ENCODE results near the gene LMBRD2. TPM values are rescaled to one million over a fixed set of nuclear protein-coding genes. Genes with fewer than 3 reads are reported as not detected.
"Not testable (repeated sequence)": the region's sequence is repeated elsewhere in the genome, so short reads cannot be mapped to it uniquely, and the experiment has no call there.

The LMBRD2 gene
- total RNA-seq (2012; rRNA removed) = 10.0 and 16.0 TPM in 2 replicates

DNA sequence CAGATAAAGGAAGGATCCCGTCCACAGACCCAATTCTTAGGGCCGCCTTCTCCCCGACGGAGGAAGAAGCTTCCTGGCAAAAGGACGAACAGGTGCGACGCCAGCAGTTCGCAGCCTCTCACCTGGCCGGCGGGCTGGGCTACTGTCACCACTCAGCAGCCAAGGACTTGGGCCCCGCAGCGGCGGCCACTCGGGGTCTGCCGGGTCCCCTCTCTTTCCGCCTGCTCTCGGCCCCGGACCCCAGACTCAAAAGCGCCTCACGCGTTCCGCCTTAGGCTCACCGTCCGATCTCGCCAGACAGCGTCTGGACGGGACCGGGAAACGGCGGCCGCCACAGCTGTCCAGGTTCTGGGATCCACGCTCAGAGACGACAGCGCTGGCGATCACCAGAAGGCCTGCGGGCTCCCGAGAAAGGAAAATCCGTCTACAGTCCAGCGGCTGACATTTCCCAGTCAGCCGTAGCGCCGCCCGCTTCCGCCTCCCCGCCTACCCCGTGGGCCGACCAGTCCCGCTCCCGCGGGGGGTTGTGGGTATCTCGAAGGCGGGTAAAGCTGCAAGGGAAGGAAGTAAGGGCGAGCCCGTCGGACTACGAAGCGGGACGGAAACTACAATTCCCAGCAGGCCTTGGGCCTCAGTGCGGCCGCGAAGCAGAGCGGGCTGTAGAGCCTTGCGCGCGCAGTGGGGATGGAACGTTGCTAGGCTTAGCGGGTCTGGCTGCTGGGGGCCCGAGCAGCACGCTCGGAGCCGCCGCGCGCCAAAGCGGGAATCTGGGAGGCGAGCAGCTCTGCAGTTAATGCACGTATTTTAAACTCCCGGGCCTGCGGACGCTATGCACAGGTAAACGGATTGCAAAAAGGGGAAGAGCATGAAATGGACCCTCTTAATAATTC lies at the start of gene LMBRD2, which contains the start of gene SKP2:
Gene LMBRD2, minus strand, starts transcription at position 454 of the 890 bp plus-strand sequence. CDS start 8,538 bp downstream, outside the sequence.
Gene SKP2, plus strand, starts transcription at position 678 of the 890 bp plus-strand sequence. Its CDS starts 152 bp downstream, at position 830.
- peaks cover 12% of the 10 kb centered on the region for H3K36me3 ChIP-seq (ENCODE audit: insufficient read depth, low read length)
- peak within 1 kb of the TSS; percentile 90 for H3K4me3 ChIP-seq (ENCODE audit: low read length)
- peak within 1 kb of the TSS; percentile 90 for H3K9ac ChIP-seq (ENCODE audit: low read depth, low read length)
- no peaks in the 10 kb centered on the region for H3K27me3 ChIP-seq (ENCODE audit: control insufficient read depth, insufficient read depth, low read length)
- peak within 1 kb of the TSS; percentile 97 for H3K4me2 ChIP-seq (ENCODE audit: low read length)
- H3K4me1 ChIP-seq (ENCODE audit: control insufficient read depth, insufficient read depth, low read length) = peaks cover 34% of the 10 kb centered on the region
- no peaks in the 10 kb centered on the region for H3K9me3 ChIP-seq (replicated peaks; ENCODE audit: low read length)

DNA sequence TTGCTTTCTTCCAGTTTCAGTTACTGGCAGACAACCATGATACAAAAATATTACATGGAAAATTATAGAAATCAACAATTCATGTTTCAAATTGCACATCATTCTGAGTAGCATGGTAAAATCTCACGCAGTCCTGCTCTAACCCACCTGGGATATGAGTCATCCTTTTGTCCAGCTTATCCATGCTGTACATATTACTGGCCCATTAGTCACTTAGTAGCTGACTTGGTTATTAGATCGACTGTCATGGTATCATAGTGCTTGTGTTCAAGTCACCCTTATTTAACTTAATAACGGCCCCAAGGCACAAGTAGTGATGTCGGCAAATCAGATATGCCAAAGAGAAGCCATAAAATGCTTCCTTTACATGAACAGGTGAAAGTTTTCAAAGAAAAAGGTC lies 48.8 kb upstream of the LMBRD2 start:
- peaks cover 20% of the 10 kb centered on the region for H3K36me3 ChIP-seq (ENCODE audit: insufficient read depth, low read length)
- no peak overlapping the region for H3K4me3 ChIP-seq (ENCODE audit: low read length)
- H3K4me1 ChIP-seq (ENCODE audit: control insufficient read depth, insufficient read depth, low read length) = peaks cover 6% of the 10 kb centered on the region
- no peaks in the 10 kb centered on the region for H3K27me3 ChIP-seq (ENCODE audit: control insufficient read depth, insufficient read depth, low read length)
- no peaks in the 10 kb centered on the region for H3K9me3 ChIP-seq (replicated peaks; ENCODE audit: low read length)
- H3K4me2 ChIP-seq (ENCODE audit: low read length) = no peak overlapping the region
- H3K9ac ChIP-seq (ENCODE audit: low read depth, low read length) = no peak overlapping the region

DNA sequence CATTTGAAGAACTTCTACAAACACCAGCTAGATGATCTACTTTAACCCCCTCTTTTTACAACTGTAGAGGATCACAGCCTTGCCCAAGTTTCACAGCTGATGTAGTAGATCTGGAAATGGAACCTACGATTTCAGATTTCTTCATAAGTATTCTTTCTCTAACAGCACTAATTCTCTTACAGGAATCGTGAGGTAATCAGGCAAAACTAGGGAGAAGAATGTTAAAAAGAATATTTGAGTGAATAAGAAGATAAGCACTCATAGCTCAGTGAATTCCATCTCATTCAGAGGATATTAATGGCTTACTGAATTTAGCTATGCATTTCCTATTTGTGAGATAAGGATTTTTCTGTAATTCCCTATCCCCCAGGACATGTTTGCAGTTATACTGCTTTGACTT lies 47.9 kb upstream of the LMBRD2 start:
- Histone ChIP-seq H3K4me2 (ENCODE audit: low read length) (no peak overlapping the region), H3K27me3 (ENCODE audit: control insufficient read depth, insufficient read depth, low read length) (no peaks in the 10 kb centered on the region), H3K4me3 (ENCODE audit: low read length) (no peak overlapping the region), H3K9me3 (replicated peaks; ENCODE audit: low read length) (no peaks in the 10 kb centered on the region), H3K36me3 (ENCODE audit: insufficient read depth, low read length) (peaks cover 23% of the 10 kb centered on the region), H3K9ac (ENCODE audit: low read depth, low read length) (no peak overlapping the region), H3K4me1 (ENCODE audit: control insufficient read depth, insufficient read depth, low read length) (peaks cover 6% of the 10 kb centered on the region)

DNA sequence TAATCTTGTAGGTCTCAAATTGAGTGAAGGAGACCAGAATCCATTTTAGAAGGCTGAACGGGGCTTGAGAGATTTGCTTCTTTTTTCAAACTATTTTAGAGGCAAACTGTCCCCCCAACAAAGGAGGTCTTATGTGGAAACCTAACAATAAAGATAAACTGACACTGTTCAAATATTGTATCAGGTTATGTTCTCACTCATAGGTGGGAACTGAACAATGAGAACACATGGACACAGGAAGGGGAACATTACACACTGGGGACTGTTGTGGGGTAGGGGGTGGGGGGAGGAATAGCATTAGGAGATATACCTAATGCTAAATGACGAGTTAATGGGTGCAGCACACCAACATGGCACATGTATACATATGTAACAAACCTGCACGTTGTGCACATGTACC lies 47.1 kb upstream of the LMBRD2 start:
- not testable (repeated sequence) for H3K9ac ChIP-seq (ENCODE audit: low read depth, low read length); H3K4me2 ChIP-seq (ENCODE audit: low read length); H3K4me1 ChIP-seq (ENCODE audit: control insufficient read depth, insufficient read depth, low read length); H3K9me3 ChIP-seq (replicated peaks; ENCODE audit: low read length); H3K4me3 ChIP-seq (ENCODE audit: low read length); H3K27me3 ChIP-seq (ENCODE audit: control insufficient read depth, insufficient read depth, low read length)
- peaks cover 23% of the 10 kb centered on the region for H3K36me3 ChIP-seq (ENCODE audit: insufficient read depth, low read length)

DNA sequence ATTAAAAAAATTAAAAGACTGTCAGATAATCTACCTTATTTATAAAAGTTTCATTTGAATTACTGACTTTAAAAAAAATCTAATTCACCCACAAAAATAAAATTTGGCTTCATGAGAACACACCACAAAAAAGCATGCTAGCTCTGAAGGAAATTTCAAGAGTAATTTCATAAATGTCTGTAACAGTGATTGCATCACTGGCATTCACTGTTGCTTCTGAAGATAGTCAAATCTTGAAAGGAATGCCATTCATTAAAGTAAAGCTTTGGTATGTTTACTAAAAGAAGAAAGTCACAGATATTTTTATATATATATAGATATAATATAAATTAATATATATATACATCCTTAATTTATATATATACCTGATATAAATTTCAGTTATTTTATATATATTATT lies 46.6 kb upstream of the LMBRD2 start:
- Histone ChIP-seq H3K4me3 (ENCODE audit: low read length) (no peak overlapping the region), H3K9me3 (replicated peaks; ENCODE audit: low read length) (no peaks in the 10 kb centered on the region), H3K27me3 (ENCODE audit: control insufficient read depth, insufficient read depth, low read length) (no peaks in the 10 kb centered on the region), H3K4me2 (ENCODE audit: low read length) (no peak overlapping the region), H3K36me3 (ENCODE audit: insufficient read depth, low read length) (peaks cover 23% of the 10 kb centered on the region), H3K9ac (ENCODE audit: low read depth, low read length) (no peak overlapping the region), H3K4me1 (ENCODE audit: control insufficient read depth, insufficient read depth, low read length) (peaks cover 6% of the 10 kb centered on the region)

- Histone ChIP-seq H3K4me2 (ENCODE audit: low read length) (no peak overlapping the region), H3K36me3 (ENCODE audit: insufficient read depth, low read length) (peaks cover 12% of the 10 kb centered on the region), H3K9ac (ENCODE audit: low read depth, low read length) (no peak overlapping the region), H3K9me3 (replicated peaks; ENCODE audit: low read length) (no peaks in the 10 kb centered on the region), H3K27me3 (ENCODE audit: control insufficient read depth, insufficient read depth, low read length) (no peaks in the 10 kb centered on the region), H3K4me3 (ENCODE audit: low read length) (no peak overlapping the region), H3K4me1 (ENCODE audit: control insufficient read depth, insufficient read depth, low read length) (no peaks in the 10 kb centered on the region)
Observed at GRCh38 chr5:36193746-36194145, 42.1 kb upstream of the LMBRD2 start.

DNA sequence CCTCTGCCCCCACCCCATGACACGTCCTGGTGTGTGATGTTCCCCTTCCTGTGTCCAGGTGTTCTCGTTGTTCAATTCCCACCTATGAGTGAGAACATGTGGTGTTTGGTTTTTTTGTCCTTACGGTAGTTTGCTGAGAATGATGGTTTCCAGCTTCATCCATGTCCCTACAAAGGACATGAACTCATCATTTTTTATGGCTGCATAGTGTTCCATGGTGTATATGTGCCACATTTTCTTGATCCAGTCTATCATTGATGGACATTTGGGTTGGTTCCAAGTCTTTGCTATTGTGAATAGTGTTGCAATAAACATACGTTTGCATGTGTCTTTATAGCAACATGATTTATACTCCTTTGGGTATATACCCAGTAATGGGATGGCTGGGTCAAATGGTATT lies 32.7 kb upstream of the LMBRD2 start:
- H3K4me2 ChIP-seq (ENCODE audit: low read length); H3K9ac ChIP-seq (ENCODE audit: low read depth, low read length); H3K4me3 ChIP-seq (ENCODE audit: low read length): not testable (repeated sequence)

GRCh38 chr5:36181774-36182173 lies 30.1 kb upstream of the LMBRD2 start:
- no peaks in the 10 kb centered on the region for H3K4me1 ChIP-seq (ENCODE audit: control insufficient read depth, insufficient read depth, low read length)
- no peaks in the 10 kb centered on the region for H3K27me3 ChIP-seq (ENCODE audit: control insufficient read depth, insufficient read depth, low read length)
- H3K9me3 ChIP-seq (replicated peaks; ENCODE audit: low read length) = no peaks in the 10 kb centered on the region
- H3K36me3 ChIP-seq (ENCODE audit: insufficient read depth, low read length) = peaks cover 52% of the 10 kb centered on the region
- no peak overlapping the region for H3K9ac ChIP-seq (ENCODE audit: low read depth, low read length)
- H3K4me2 ChIP-seq (ENCODE audit: low read length) = no peak overlapping the region
- no peak overlapping the region for H3K4me3 ChIP-seq (ENCODE audit: low read length)

More for the DNA sequence above, 32.7 kb upstream of the LMBRD2 start:
- H3K36me3 ChIP-seq (ENCODE audit: insufficient read depth, low read length) = peaks cover 31% of the 10 kb centered on the region
- not testable (repeated sequence) for H3K9me3 ChIP-seq (replicated peaks; ENCODE audit: low read length); H3K4me1 ChIP-seq (ENCODE audit: control insufficient read depth, insufficient read depth, low read length); H3K27me3 ChIP-seq (ENCODE audit: control insufficient read depth, insufficient read depth, low read length)

DNA sequence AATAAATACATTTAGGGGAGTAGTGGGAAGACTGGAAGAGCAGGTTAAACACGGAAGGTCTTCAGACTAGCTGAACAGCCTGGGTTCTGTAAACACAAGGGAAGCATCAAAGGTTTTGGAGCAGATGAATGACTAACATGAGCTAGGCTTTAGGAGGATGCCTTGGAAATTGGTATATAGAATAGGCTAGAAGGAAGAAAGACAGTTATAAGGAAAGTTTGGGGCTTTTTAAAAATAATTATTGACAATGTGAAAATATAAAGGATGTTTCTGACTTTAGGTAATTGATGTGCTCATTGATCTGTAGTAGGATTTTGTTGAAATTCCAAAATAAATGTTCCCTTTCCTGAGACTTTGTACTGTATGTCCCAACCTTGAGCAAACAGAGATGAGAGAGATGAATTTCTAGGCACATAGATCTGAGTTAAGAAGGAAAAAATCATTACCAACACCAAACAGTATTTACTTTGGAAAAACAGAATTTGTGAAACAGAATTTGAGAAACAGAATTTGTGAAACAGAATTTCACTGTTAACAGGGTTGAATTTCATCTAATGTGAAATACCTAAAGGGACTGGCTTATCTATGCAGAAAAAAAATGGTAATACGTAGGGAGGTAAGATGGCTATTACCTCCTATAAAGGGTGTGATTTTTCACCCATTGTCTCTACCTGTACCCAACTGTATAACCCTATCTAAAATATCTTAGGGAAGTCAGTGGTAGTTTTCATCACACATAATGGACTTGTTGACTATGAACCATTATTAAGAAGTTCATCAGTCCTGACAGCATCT lies 29.1 kb upstream of the LMBRD2 start:
- Histone ChIP-seq H3K4me2 (ENCODE audit: low read length) (no peak overlapping the region), H3K27me3 (ENCODE audit: control insufficient read depth, insufficient read depth, low read length) (no peaks in the 10 kb centered on the region), H3K9me3 (replicated peaks; ENCODE audit: low read length) (no peaks in the 10 kb centered on the region), H3K4me3 (ENCODE audit: low read length) (no peak overlapping the region), H3K9ac (ENCODE audit: low read depth, low read length) (no peak overlapping the region), H3K4me1 (ENCODE audit: control insufficient read depth, insufficient read depth, low read length) (no peaks in the 10 kb centered on the region), H3K36me3 (ENCODE audit: insufficient read depth, low read length) (peaks cover 56% of the 10 kb centered on the region)

DNA sequence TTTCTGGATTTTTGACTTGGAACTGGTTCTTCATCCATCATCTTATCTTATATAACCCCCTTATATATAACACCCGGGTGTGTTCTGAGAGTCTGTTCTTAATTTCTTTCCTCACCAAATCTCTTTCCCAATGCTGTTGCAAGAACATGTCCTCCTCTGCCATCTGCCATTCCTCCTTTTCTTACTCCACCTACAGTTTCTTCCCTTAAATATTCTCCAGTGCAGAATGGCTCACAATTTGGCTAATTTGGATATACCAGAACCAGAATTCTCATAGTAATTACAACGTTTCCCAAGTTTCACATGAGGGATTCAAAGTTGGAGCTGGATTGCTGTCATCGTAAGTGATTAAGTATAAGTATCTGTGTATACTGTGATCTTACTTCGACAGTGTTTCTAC lies 28.3 kb upstream of the LMBRD2 start:
- no peak overlapping the region for H3K4me3 ChIP-seq (ENCODE audit: low read length)
- peaks cover 56% of the 10 kb centered on the region for H3K36me3 ChIP-seq (ENCODE audit: insufficient read depth, low read length)

GRCh38 chr5:36178524-36178890 lies 26.8 kb upstream of the LMBRD2 start:
- H3K36me3 ChIP-seq (ENCODE audit: insufficient read depth, low read length) = peaks cover 57% of the 10 kb centered on the region

More for the DNA sequence above, 28.3 kb upstream of the LMBRD2 start:
- Histone ChIP-seq H3K27me3 (ENCODE audit: control insufficient read depth, insufficient read depth, low read length) (no peaks in the 10 kb centered on the region), H3K9ac (ENCODE audit: low read depth, low read length) (no peak overlapping the region), H3K9me3 (replicated peaks; ENCODE audit: low read length) (no peaks in the 10 kb centered on the region), H3K4me2 (ENCODE audit: low read length) (no peak overlapping the region), H3K4me1 (ENCODE audit: control insufficient read depth, insufficient read depth, low read length) (no peaks in the 10 kb centered on the region)

More at GRCh38 chr5:36178524-36178890, 26.8 kb upstream of the LMBRD2 start:
- Histone ChIP-seq H3K4me3 (ENCODE audit: low read length) (no peak overlapping the region), H3K4me2 (ENCODE audit: low read length) (no peak overlapping the region), H3K27me3 (ENCODE audit: control insufficient read depth, insufficient read depth, low read length) (no peaks in the 10 kb centered on the region), H3K9me3 (replicated peaks; ENCODE audit: low read length) (no peaks in the 10 kb centered on the region), H3K9ac (ENCODE audit: low read depth, low read length) (no peak overlapping the region), H3K4me1 (ENCODE audit: control insufficient read depth, insufficient read depth, low read length) (no peaks in the 10 kb centered on the region)

All from skeletal muscle satellite cell (primary cell).